T-helper 2 cell treated with Interferon-gamma antibody and Interleukin-4, amounts not matched to agents 100 ng/mL and 5 ng/mL, for 36 hours (primary cell): Measurements from ENCODE around the gene AOAH. TPM values are rescaled to one million over a fixed set of nuclear protein-coding genes. Genes with fewer than 3 reads are reported as not detected.
"Not testable (repeated sequence)": the region's sequence is repeated elsewhere in the genome, so short reads cannot be mapped to it uniquely, and the experiment has no call there.

Experiments used
- intact Hi-C: fragments of 100-400 bp; cut with micrococcal nuclease; formaldehyde crosslinking; loops from one replicate; pipeline ENCODE4 v1.15.1; 2023
- total RNA-seq: library from RNA; stranded (reverse); gene quantifications from 2 replicates; pipeline ENCODE4 v1.2.3, GENCODE V29; 2022

AOAH gene
- total RNA-seq, 1 donor from 2014 or later, result 46.0 TPM

- intact Hi-C loops, result no loop called here
These were observed 64.5 kb downstream of the AOAH start for GRCh38 chr7:36659638-36660341.

DNA sequence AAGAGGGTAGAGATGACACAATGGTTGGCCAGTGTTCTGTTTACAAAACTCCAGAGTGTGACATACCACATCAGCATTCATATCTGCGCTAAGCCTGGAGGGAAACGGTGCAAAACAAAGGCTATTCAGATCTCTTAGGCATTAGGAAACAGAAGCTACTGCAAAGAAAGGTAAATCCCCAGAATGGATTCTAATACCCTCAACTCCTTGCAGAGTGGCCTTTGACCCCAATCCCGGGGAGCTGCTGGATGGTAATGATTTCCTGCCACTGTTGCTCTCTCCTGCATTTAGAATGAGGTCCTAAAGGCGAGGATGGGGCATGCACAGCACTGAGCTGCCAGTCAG lies 65.2 kb downstream of the AOAH start:
- intact Hi-C loops, result no loop called here

- intact Hi-C loops, result no loop called here
These were observed 65.7 kb downstream of the AOAH start for GRCh38 chr7:36658335-36659171.

DNA sequence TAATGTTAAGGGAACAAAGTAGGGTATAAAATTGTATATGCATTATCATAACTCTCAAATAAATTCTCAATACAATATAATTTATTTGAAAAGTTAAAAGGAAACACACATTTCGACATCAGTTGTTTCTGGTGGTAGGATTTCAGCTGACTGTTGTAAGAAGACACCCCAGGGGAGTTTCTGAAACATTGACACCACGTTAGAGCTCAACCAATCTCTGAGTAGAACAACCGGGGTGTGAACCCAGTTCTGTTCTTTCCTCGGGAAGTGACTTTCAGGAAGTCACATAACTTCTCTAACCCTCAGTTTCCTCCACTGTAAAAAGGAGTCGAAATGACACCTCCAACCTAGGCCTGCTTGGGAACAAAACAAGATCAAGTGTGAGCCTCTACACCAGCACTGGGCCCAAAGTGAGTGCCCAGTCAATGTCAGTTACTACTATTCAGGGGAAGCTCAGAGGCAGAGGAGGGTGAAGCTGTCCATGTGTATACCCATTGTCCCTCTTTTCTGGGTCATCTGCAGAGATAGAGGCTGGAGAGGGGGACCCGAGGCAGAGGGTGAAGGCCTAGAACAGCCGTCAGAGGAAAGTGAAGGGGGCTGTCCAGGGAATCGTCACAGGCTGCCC lies 67.1 kb downstream of the AOAH start:
- intact Hi-C loops, result no loop called here

DNA sequence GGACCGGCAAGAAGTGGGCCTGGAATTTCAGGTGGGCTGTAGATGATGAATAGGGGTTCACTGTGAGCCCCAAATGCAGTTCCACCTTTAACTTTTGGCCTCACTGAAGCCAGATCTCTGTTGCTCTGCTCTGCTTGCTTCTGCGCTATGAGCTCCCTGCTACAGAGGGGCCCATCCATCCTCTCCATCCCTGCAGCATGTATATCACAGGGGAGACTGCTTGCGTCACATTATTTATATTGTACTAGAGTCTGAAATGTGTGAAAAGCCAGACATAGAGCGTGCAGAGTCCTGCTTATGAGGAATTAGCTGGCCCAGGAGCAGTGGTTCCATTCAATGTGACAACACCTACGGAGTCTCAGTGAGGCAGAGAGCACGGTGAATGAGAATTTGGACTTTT lies 69.9 kb downstream of the AOAH start:
- intact Hi-C loops, result no loop called here

DNA sequence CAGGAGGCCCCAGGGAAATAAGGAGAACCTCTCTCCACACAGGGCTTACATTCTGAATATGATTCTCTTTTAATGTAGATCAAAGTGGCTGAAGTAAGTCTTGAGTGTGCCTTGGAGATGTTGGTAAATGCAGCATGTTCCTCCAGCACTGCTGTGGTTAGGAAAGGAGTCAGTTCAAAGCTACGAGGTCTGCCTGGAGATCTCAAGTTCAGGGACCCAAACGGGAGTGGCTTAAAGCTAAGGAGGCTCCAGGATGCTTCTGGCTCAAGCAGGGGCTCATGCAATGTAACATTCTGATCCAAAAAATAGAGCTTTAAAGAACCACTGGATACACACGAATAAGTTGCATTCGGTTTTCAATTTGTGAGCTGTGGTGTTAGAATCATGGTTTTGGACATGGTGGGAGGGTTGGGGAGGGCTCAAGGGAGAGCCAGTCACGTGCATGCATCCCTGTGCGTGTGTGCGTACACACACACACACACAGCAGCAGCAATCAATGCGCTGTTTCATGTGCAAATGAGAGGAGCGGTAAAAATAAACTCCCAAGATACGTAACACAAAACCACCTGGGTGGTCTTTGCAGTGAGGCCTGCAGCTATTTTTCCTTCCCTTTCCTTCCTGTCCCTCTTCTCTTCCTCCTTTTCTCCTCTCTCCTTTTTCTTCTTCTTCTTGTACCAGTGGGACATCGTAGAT lies 70.5 kb downstream of the AOAH start:
- intact Hi-C loops, result no loop called here

GRCh38 chr7:36653008-36653662 lies 71.2 kb downstream of the AOAH start:
- intact Hi-C loops, result no loop called here

GRCh38 chr7:36652431-36652830 lies 71.9 kb downstream of the AOAH start:
- intact Hi-C loops, result no loop called here

GRCh38 chr7:36651404-36651803 lies 72.9 kb downstream of the AOAH start:
- intact Hi-C loops, result no loop called here

GRCh38 chr7:36650766-36651312 lies 73.5 kb downstream of the AOAH start:
- intact Hi-C loops, result no loop called here

GRCh38 chr7:36650320-36650719 lies 74.0 kb downstream of the AOAH start:
- intact Hi-C loops, result no loop called here

DNA sequence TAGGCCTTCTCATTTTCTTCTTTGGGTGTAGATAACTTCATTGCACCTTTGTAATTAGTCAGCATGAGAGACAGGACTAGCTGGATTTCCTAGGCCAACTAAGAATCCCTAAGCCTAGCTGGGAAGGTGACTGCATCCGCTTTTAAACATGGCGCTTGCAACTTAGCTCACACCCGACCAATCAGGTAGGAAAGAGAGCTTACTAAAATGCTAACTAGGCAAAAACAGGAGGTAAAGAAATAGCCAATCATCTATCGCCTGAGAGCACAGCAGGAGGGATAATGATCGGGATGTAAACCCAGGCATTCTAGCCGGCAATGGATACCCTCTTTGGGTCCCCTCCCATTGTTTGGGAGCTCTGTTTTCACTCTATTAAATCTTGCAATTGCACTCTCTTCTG lies 75.0 kb downstream of the AOAH start:
- intact Hi-C loops, result not testable (repeated sequence)

DNA sequence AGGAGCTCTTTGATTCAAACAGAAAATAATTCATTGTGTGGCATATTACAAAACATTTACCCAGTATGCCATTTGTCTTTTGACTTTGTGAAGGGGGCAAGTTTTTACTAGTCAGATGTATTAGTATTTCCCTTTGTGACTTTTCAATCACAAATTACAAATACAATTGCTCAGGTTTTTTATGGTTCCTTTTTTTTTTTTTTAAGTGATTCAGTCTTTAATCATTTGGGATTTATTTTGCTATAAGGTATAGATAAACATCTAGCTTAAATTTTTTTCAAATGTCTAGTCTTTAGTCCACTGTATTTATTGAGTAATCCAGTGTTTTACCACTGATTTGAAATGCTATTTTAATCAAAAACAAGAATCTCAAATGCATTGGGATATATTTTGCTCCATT lies 75.9 kb downstream of the AOAH start:
- intact Hi-C loops, result no loop called here

- intact Hi-C loops, result no loop called here
These were observed 79.5 kb downstream of the AOAH start for GRCh38 chr7:36644625-36645422.

- intact Hi-C loops, result no loop called here
These were observed 81.9 kb downstream of the AOAH start for GRCh38 chr7:36642414-36642813.

DNA sequence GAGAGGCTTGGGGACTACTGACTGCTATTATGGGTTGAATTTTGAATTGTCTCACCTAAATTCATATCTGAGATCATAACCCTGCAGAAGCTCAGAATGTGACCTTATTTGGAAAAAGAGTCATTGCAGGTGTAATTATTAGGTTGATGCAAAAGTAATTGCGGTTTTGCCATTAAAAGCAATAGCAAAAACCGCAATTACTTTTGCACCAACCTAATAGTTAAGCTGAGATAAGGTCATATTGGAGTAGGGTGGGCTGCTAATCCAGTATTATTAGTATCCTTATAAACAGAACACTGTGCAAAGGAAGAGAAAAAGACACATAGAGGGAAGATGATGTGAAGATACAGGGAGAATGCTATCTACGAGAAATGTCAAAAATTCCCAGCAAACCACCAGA lies 82.3 kb downstream of the AOAH start:
- intact Hi-C loops, result no loop called here

GRCh38 chr7:36640682-36641081 lies 83.6 kb downstream of the AOAH start:
- intact Hi-C loops, result no loop called here

- intact Hi-C loops, result loop anchor here (1.0 kb wide), 1 partner anchor 30 kb away; no protein-coding TSS in a partner anchor
These were observed 84.5 kb downstream of the AOAH start for GRCh38 chr7:36639826-36640225.

- intact Hi-C loops, result loop anchor here (1.0 kb wide), 1 partner anchor 32 kb away; no protein-coding TSS in a partner anchor
These were observed 85.6 kb downstream of the AOAH start for GRCh38 chr7:36638586-36639263.
